GM21825 (cell line): ENCODE measurements around the gene CPNE5.
"Not testable (repeated sequence)": the region's sequence is repeated elsewhere in the genome, so short reads cannot be mapped to it uniquely, and the experiment has no call there.

Experiments
- ATAC-seq: cut with Tn5 transposase; IDR thresholded peaks from one replicate; pipeline ENCODE4 v1.9.1; 2021; ENCODE audit warnings: mild to moderate bottlenecking, moderate library complexity; ENCODE audit not compliant: unreplicated experiment

The CPNE5 gene

DNA sequence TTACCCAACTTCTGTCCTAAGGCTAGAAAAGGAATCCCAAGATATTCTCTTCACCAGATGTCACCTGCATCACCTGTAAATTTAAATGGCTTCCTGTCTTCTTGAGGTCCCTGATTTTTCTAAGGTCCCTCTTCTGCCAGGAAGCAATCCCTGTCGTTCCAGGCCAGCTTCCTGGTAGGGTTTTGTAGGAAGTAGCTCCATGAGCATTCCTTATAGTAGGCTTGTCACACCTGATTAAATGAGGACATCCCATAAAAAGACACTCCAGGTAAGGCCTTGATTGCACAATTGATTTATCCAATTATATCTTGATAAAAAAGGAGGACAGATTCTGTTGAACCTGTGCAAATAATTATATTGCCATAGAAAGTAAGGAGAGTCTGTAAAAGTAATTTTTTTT, 132.9 kb downstream of the CPNE5 start:
- ATAC-seq: no peak

DNA sequence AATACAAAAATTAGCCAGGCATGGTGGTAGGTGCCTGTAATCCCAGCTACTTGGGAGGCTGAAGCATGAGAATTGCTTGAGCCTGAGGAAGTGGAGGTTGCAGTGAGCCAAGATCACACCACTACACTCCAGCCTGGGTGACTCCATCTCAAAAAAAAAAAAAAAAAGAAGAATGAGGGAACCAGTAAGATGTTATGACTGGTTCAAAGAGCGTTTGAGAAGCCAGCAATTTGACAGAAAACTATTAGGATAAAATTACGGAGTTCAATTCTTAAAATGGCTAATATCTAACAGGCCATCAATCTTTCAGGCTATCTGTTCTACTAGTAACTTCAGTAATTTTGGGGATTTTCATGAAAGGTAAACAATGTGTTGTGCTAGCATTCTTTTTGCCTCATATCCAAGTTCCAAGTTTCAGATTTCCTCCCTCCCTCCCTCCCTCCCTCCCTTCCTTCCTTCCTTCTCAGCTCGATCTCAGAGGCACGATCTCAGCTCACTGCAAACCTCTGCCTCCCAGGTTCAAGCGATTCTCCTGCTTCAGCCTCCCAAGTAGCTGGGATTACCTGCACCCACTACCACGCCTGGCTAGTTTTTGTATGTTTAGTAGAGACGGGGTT, 134.2 kb downstream of the CPNE5 start:
- ATAC-seq: not testable (repeated sequence)

DNA sequence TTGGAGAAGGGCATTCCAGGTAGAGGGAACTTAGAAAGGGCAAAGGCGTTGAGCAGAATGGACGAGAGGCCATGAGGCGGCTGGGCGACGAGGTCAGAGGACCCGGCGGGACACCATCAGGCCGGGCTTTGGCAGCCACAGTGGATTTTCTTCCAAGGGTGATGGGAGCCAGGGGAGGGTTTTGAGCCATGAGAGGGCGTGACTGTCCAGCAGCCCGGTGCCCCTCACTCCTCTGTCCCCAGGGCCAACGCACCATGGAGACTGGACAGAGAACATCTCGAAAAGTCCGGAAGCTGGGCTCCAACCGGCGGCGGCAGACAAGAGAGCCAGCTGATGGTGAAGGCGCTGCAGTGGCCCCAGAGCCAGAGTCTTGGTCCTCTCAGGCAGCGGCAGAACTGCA, 135.3 kb downstream of the CPNE5 start:
- no peak for ATAC-seq

DNA sequence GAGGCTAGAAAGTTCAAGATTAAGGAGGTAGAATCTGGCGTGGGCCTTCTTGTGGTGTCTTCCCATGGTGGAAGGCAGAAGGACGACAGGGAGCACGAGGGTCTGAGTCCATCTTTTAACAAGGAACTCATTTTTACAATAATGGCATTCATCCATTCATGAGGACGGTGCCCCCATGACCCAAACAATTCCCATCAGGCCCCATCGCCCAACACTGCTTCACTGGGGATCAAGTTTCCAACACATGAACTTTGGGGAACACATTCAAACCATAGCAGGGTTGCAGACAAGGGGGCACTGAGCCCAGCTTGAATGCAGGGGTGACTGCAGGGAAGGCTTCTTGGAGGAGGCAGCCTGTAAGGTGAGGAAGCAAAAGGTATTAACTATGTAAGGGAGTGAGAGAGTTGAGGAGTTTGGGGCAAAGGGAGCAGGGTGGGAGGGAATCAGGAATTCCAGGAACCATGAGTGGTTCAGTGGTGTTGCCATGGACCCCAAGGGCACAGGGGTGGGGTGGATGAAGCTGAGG, 136.1 kb downstream of the CPNE5 start:
- ATAC-seq: no peak

DNA sequence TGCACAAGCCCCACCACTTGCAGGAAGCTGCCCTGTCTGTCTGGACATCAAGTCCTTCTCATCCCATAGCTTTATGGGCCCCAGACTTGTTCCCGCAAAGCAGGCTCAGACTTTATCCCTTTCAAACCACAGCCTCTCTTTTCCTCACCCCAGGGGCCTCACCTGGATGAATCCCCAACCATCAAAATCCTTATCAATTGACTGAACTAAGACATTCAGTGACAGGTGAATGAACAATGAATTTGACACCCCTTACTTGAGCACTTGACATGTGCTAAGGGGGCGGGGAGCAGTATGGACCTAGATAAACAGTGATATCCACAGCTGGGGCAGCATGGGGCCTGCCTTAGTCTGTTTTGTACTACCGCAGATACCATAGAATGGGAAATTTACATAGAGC, 136.6 kb downstream of the CPNE5 start:
- ATAC-seq: no peak

DNA sequence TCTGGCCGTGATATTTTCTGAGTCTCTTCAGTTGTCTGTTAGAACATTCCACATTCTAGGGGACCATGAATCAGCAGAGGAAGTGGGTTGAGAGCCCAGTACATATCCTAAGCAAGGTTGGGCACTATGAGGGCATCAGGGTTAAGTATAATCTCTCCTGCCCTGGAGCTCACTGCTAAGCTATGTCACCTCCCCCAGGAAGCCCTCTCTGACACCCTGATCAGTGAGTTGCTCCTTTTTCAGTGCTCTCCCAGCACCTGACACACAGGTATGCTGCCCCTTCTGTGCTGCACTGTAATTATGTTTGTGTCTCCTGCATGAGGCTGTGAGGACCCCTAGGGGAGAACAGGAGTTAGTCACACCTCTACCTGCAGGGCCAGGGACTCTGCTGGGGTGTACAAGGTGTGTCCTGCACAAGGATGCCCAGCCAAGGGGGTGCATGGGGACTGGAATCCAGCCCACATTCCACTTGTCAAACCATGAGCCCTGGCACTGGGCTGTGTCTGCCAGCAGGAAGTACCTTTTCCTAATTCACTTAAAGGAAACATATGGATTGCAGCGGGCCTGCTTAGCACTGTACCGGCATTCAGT, 137.7 kb downstream of the CPNE5 start:
- ATAC-seq: no peak

DNA sequence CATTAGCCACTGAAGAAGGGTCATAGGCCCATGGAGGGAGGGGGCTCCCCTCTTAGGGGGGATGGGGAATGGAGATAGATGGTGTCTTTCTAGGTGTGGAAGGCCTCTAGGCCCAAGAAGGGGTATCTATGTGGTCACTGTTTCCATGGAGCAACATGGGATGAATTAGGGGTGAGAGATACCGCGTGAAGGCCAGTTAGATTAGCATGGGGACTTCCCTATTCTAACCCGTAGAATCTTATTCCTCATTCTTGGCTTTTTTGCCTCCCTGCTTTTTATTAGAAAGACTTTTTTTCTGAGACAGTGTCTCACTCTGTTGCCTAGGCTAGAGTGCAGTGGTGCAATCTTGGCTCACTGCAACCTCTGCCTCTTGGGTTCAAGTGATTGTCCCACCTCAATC, 138.4 kb downstream of the CPNE5 start:
- no peak for ATAC-seq

DNA sequence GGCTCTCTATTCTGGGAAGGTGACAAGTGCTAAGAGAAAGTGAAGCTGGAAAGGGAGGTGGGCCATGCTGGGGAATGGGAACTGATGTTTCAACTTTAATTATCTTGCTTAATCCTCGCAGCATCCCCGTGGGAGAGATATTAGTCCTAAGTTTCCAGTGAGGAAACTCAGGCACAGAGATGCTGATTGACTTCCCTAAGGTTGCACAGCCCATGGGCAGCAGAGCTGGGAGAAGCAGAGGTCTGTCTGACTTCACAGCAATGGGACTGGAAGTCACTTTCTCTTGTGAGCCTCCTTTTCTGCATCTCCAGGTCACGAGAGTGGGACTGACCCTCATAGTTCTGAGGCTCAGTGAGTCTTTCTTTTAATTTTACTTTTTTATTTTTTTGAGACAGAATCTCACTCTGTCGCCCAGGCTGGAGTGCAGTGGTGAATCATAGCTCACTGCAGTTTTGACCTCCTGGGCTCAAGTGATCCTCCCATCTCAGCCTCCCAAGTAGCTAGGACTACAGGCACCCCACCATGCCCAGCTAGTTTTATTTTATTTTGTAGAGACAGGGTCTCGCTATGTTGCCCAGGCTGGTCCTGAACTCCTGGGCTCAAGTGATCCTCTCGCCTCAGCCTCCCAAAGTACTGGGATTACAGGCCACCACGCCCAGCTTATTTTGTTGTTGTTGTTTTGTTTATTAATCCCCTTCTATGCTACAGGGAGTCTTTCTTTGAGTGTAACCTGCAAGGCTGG, 139.0 kb downstream of the CPNE5 start:
- ATAC-seq: no peak

DNA sequence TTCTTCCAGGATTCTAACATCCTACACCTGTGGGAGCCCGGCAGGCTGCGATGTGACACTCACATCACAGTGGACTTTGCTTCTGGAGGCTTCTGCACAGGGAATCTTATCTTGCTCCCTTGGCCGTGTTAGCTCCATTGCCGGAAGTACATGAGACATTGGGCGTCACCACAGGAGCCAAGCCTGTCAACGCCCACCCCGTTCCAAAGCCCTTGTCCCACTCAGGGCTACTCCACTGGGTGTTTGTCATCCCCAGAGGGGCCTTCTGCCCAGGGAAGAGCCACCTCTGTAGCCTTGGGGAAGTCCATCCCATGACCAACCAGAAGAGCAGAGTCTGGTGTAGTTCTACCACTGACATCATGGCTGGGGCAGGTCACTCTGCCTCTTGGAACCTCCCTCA, 139.9 kb downstream of the CPNE5 start:
- ATAC-seq: no peak

DNA sequence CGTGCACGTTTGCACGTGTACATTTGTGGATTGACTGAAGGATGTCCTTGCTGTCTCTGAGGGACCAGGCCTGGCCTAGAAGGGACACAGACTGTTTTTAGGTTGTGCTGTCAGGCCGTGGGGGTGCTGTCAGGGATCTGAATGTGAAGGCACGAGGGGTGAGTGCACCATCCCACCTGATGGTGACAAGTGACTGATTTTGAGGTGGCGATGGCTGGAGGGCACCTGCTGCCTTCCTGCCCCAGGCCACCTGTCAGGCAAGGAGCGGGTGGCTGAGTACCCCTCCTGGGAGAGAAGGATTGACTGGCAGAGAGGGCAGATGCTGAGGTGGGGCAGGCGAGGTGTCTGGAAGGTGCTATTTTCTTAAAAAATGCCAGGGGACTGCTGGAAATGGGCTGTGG, 140.4 kb downstream of the CPNE5 start:
- ATAC-seq: no peak

DNA sequence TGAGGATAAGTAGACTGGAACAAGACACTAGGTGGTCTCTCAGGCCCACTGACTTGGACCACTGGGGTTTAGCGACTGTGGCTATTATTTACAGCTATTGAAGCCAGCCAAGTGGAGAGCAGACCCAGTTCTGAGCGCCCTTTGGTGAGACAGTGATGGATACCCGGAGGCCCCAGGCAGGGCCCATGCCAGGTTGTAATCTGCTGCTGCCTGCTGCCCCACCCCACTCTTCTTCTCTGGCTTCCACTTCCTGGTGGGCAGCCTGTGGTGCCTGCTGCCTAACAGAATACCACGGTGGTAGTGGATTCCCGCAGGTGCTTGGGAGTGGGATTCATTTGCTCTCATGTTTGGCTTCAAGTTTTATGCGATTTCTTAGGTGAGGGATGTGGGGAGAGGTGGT, 141.0 kb downstream of the CPNE5 start:
- ATAC-seq: no peak

DNA sequence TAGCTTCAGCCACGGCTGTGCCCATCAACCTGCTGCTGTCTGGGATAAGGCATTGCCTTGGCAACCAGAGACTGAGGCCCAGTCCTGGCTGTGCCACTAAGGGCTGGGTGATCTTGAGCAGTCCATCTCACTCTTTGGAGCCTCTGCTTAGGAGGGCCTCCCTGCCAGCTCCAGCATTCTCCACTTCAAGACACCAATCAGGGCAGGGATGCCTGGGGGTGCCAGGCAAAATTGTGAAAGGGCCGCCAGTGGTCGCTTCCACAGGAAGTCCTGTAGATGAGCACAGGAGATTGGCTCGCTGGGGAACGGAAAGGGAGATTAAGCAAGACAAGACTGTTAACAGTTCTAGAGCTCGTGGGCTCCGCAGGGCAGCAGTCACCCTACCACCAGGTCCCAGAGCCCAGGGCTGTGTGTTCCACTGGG, 141.8 kb downstream of the CPNE5 start, which contains the start of gene RAB44:
TSS of gene RAB44 (plus strand) at position 346 of the 423 bp plus-strand sequence. CDS start 6,410 bp downstream, outside the sequence.
- ATAC-seq: no peak

DNA sequence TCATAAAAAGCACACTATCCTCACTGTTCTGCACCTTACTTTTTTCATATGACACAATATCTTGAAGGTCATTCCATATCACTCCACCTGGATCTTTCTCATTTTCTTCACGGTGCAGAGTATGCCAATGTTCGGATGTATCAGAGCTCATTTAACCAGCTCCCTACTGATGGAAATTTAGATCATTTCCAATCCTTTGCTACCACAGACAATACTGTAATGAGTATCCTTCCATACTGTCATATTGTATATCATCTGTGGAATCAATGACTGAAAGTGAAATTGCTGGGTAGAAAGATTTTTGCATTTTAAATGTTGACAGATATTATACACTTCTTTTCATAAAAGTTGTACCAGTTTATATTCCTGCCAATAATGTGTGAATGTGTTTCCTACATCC, 143.8 kb downstream of the CPNE5 start:
- ATAC-seq: no peak

DNA sequence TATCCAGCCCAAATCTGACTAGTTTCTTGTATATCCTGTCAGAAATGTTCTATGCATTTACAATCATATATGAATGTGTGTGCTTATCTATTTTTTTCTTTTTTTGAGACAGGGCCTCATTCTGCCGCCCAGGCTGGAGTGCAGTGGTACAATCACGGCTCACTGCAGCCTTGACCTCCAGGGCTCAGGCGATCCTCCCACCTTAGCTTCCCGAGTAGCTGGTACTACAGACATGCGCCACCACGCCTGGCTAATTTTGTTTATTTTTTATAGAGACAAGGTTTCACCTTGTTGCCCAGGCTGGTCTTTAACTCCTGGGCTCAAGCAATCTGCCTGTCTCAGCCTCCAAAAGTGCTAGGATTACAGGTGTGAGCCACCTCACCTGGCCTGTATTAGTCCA, 144.6 kb downstream of the CPNE5 start:
- ATAC-seq: no peak

DNA sequence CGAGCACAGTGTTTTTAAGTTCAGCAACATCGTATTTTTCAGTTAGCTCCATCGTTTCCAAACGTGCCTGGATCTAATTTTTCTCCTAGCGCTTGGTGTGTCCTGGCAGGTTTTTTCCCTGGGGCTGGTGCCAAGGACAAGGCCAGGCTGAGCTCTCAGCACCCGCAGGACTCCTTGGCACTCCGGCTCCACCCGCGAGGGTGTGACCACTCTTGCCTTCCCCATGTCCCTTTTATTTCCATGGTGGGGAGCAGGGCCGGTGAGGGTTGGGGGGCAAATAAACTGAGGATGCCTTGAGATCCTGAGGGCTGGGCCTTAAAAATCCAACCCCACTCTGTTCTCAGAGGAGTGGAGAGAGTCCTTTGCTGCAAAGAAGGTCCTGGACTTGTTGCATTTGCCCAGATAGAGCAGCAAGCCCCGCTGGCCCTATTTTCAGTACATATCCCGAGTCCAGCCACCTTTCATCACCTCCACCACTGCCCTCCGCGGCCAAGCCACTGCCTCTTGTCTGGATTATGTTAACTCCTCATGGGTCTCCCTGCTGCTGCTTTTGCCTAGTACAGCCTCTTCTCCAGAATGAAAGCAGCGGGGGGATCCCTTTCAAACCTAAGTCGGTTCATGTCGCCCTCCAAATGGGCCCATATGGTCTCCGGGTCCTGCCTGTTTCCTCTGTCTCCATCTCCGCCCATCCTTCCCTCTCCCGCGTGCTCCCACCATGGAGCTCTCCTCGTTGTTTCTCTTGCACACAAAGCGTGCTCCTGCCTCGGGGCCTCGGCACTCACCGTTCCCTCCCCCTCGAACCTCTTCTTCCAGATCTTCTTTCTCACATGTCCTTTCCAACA, 146.2 kb downstream of the CPNE5 start:
- no peak for ATAC-seq

DNA sequence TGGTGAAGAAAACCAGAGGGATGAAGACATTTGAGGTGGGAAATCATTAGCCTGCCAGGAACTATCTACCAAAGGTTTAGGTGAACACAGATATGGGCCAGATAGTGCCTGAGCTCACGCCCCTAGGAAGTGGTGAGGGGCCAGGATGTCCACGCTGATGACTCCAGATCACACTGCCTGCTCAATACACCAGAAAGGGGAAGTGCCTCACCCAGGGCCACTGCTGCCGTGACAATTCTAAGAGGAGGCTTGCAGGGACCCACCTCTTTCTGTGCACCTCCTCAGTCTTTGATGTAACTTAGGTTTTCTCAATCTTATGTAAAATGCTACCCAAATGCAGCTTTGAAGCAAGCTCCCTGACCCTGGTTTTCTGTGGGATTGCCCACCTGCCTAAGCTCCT, 147.0 kb downstream of the CPNE5 start:
- peak; percentile 54 for ATAC-seq

DNA sequence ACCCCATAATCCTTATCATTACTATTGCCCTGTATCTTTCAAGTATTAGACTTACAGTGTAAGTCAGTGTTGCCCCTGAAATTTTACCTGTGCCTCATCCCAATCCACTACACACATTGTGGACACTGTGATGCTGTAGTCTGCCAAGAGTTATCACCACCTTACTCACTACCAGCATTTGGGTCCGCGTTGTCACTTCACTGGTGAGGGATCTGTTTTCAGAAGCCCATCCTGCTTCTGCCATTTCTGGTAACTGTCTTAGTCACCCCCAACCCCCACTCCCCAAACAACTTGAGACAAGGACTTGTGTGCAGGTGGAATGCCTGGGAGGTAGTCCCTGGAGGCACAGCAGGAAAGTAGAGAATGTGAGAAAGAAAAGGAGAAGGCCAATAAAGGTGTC, 147.6 kb downstream of the CPNE5 start:
- ATAC-seq: no peak

DNA sequence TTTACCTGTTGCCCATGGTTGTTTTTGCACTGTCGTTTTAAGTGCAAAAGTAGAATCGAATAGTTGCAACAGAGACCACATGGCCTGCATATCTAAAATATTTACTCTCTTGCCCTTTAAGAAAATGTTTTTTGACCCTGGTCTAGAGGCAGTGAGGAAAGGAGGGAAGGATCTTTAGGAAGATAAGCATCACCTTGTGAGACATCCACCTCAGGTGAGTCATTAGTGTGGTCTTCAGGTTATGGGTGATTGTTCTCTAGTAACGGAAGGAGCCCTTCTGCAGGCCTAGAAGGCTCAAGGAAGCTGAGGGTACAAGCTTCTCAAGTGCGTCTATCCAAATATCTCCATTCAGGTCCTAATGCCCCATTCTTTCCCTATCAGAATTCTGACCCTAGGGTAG, 148.2 kb downstream of the CPNE5 start:
- ATAC-seq: no peak
